ENCODE results near the gene LDB3.

LDB3 gene

DNA sequence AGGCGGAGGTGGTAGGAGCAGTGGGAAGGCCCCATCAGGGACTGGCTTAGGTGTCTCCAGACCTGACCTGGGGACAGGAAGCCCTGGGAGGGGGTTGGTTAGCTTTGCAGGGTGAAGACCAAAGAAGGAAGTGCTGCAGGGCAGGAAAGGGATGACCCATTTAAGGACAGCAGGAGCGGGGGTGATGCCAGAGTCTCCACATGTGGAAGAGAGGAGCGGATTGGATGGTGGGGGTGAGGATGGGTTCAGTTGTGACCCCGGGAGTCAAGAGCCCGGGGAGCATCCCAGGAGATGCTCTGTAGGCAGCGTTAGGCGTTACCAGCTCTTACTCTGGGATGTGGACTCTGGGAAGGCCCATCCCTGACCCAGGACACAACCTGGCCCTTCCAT is 3.1 kb upstream of the LDB3 start:
- no peak for DNase-seq (ENCODE audit: low read depth)

DNA sequence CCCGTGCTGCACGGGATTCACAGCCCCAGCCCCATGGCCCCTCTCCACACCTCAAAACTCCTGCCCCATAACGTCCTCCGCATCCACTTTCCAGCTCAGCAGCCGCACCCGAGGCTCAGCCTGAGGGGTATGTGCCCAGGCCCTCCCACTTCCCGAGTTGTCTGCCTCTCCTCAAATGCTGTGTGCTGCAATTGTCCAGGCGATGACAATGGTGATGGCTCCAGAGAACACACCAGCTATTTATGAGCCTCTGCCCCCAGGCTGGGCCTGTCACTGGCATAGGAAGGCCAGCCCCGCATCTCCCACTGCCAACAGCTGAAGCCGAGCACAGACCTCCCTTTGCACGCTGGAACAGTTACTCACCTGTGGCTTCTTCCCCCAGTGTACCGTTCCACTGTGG is 2.4 kb upstream of the LDB3 start:
- no peak for DNase-seq (ENCODE audit: low read depth)

DNA sequence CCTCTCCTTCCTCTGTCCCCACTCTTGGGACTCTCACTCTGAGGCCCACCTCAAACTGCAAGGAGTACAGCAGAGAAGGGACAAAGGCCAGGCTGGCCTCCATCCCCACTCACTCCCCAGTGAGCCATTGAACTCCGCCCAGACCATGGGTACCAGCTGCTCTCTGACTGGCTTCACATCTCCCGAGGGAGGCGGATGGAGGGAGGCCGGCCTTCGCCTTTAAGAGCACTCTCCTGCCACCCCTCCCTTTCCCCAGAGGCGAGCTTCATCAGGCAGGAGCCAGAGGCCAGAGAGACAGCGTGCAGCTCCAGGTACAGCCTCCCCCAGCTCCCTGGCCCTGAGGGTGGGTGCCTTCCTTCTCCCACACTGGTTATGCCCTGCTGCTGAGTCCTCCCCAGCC is 1.8 kb upstream of the LDB3 start:
- DNase-seq (ENCODE audit: low read depth): no peak

DNA sequence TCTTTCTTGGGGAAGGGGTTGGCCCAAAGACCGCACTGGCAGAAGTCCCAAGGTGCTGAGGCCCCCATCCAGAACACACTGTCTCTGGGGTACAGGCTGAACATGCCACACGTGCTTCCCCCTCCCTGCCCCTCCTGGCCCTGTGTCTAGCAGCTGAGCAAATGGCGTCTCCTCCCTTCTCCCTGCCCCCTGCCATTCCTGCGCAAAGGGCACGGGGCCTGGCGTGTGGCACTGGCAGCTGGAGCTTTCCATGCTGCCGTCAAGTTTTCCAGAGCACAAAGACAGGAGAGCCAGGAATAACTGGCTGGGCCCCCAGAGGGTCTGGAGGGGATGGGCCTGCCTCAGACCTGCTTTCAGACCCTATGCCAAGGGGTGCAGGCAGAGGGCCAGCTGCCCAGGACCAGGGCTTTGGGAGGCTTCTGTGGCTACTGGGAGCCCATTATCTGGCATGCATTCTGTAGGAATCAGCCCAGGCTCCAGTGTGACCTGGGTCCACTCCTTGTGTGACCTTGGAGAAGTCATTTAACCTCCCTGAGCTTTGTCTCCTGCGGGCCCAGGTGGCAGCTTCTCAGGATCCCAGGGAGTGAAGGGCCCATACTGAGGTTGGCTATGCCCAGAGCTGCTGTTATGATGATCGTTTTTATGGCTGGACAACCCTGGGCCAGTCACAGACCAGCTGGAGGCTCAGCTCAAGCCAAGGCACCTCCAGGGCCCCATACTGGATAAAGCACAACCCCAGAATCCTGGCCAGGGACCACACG is 710 bp upstream of the LDB3 start:
- no peak for DNase-seq (ENCODE audit: low read depth)

DNA sequence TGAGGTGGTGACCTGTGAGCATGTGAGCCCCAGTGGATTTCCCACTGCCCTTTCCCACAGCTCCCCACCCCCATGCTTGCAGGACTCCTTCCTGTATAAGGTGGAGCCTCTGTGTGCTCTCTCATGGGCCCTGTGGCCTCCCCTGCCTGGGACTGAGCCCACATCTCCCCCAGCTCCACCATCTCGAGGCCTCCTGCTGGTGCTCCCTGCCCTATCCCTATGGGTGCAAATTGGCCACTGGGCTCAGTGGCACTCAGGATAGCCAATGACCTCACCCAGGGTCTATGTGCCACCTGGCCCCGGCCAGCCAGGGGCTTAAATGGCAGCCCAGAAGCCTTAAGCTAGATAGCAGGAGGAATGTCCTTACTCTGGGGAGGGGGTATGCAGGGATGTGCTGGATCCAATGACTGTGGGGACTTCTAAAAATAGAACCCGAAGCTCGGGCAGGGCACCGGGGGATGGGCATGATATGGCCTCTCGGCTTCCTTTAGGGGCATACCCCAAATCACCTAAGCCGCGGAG is 2.0 kb downstream of the LDB3 start:
- DNase-seq (ENCODE audit: low read depth): no peak

DNA sequence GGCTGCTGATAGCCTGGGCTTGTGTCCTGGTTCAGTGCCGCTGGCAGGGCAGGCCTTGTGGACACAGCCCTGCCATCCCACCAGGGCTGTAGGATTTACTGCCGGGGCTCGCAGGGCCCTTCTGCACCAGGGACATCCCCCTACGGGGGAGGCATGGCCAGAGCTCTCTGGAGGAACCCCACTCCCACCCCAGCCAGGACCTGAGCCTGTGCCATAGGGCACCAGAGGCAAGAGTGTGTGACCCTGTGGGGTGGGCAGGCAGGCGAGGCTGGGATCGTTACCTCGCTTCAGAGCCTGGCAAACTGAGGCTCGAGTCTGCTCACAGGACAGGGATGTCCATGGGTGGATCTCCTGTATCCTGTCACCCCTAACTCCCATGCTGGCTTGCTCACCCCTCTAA is 2.6 kb downstream of the LDB3 start:
- DNase-seq (ENCODE audit: low read depth): no peak

DNA sequence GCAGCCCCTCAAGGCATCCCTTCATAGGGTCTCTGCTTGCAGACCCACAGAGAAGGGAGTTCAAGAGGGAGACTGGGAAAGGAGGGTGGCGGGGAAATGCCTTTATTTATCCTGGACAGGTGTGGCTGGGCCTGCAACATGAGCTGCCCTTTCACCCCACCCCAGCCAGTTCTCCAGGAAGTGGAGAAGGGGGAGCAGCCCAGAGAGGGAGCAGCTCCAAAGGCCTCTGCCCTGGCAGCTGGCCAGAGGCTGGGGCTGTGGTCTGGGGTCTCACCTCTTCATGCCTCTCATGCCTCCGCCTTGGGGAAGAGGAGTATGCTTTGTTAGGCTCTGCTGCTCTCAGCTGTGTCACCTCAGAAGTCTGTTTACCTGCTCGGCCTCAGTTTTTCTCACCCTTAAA is 3.1 kb downstream of the LDB3 start:
- no peak for DNase-seq (ENCODE audit: low read depth)

DNA sequence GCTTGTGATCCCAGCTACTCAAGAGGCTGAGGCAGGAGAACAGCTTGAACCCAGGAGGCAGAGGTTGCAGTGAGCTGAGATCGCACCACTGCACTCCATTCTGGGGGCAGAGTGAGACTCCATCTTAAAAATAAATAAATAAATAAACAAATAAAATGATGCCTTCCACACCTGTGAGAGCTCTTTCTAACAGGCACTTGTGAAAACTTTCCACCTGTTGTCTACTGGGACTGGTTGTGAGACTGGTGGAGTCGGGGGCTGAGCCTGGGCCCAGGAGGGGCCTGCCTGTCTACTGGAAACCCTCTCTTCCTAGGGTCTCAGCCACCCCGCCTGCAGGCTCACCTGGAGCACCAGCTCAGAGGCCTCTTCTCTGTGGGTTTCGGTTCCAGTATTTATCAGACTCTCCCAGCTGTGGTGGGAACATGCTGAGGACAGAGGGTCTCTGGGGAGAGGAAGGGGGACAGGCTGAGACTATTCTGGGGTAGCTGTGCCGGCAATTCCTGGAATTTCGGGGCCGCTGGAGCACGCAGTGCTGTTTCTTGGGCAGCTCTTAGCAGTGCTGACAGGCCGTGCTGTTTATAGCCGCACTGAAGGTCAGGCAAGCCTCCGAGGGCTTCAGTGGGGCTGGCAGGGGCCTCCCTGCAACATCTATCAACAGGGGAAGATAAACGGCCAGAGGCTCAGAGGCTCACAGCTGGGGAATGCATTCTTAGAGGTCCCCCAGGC is 3.8 kb downstream of the LDB3 start:
- DNase-seq (ENCODE audit: low read depth): no peak

DNA sequence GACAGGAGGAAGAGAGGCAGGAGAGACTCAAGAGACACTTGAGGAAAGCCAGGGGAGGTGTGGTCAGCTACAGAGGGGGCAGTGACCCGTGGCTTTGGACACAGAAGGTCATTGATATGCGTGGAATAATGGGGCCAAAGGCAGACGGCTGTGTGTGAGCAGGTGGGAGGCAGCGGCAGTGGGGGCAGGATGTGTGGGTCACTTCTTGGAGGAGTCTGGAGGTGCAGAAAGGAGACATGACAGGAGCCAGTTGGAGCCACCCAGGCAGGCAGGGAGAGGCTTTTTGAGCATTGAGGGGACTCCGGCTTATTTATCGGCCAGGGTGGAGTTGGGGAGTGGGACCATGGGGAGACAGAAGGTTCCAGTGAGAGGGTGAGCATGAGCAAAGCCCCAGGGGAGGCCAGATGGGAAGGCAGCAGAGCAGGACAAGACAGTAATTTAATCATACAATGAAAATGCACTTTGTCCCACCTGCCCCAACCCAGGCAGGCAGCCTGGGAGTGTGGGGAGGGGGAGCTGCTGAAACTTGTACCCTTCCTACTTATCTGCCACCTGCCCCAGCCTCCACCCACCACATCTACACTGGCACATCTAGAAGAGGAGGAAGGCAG is 5.0 kb downstream of the LDB3 start:
- no peak for DNase-seq (ENCODE audit: low read depth)

DNA sequence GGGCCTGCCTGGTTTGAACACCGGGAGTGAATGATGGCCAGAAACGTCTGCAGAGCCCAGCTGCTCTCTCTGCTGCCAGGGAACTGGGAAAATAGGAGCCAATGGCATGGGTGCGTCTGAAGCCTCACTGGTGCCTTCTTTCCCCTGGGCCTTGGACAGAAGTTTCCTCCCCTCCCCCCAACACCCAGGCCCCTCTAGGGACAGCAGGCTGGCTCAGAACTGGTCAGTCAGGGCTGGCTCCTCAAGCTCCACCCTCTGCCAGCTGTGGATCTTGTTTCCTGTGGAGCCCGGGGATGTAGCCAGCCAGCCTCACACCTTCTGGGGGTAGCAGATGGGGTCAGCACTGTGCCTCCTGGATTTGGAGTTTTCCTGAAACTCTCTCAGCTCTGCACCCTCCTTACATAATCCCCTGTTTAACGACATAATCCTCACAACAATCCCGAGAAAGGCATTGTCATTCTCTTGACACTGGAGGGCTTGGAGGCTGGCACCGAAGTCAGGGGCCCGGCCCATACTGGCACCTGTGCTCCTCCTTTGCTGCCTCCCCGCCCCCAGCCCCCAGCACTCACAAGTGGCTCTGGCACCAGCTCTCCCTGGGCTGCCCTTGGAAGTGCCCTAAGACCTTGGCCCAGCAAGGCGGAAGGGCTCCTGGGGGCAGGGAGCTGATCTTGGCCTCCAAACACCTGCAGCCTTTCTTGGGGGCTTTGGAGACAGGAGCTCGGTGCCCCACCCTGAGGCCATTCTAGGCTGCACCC is 5.7 kb downstream of the LDB3 start:
- DNase-seq (ENCODE audit: low read depth): no peak

DNA sequence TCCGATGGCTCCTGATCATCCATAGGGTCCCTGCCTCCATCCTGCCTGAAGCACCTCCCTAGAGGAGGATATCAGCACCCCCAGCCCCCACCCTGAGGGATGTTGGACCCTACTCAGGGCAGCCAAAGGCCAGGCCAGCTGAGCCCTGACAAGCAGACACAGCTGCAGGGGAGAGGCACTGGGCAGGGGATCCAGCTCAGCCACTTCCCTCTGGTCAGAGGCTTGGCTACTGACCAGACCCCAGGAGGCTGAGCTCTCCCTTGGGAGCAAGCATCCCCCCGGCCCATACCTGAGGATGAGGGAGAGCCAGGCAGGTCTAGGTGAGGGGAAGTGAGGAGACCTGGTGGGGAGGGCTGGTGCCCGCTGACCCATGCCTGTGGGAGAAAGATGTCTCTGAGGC is 6.6 kb downstream of the LDB3 start:
- no peak for DNase-seq (ENCODE audit: low read depth)

DNA sequence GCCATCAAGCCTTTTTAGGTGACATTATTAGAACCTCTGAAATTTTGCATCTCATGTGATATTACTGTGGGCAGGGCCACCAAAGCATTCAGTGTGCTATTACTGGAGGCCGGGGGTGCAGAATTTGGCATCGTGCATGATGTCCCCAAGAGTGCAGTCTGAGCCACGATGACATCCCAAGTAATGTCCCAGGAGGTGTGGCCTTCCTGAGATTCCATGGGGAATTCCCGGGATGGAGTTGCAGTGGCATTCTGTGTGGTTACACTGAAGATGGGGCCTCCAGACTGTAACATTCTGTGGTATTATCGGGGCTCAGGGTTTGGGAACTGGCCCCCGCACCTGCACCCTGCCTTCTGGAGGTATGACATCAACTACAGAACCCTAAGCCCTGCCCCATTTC is 9.1 kb downstream of the LDB3 start:
- no peak for DNase-seq (ENCODE audit: low read depth)

DNA sequence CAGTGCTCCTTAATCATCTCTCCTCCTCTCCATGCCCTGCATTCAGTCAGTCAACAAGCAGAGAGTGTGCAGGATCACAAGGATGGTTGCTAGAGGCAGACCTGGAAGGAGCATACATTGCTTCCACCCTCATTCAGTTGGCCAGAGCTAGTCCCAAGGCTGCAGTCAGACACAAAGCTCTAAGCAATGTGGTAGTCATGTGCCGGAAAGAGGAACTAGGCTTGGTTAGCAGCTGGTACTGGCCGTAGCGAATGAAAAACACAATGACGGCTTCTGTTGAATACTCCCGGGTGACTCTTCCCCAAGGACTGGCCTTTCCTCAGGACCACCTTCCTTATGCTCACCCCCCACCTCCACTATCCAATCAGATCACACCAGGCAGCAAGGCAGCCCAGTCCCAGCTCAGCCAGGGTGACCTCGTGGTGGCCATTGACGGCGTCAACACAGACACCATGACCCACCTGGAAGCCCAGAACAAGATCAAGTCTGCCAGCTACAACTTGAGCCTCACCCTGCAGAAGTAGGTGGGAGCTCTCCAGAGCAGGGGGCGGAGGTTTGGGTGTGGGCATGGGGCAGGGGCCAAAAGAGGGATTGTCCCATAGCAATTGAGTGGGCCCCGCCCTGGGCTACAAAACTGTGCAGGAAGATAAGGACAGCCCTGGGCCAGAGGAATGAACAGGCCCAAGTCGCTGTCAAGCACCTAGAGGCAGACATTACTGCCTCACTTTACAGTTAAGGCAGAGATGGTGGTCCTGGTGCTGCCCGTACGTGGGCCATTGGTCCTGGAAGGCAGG is 10.9 kb downstream of the LDB3 start:
- no peak for DNase-seq (ENCODE audit: low read depth)

DNA sequence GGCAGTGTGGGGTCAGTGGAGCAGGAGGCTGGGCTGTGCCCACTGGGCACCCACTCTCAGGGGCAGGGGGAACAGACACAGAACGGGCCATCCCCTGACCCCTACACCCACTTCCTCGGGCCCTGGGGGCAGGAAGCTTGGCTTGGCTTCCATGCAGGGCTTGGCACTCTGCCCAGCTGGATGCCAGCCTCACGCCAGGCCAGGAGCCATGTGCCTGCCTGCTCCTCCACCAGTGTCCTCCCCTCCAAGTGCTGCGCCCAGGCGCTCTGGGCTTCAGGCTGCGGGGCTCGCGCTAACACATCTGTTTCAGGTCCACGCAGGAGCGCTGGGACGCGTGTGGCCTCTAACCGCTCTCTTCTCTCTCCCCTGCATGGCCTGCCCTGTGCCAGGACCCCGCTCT is 12.7 kb downstream of the LDB3 start:
- DNase-seq (ENCODE audit: low read depth): no peak

DNA sequence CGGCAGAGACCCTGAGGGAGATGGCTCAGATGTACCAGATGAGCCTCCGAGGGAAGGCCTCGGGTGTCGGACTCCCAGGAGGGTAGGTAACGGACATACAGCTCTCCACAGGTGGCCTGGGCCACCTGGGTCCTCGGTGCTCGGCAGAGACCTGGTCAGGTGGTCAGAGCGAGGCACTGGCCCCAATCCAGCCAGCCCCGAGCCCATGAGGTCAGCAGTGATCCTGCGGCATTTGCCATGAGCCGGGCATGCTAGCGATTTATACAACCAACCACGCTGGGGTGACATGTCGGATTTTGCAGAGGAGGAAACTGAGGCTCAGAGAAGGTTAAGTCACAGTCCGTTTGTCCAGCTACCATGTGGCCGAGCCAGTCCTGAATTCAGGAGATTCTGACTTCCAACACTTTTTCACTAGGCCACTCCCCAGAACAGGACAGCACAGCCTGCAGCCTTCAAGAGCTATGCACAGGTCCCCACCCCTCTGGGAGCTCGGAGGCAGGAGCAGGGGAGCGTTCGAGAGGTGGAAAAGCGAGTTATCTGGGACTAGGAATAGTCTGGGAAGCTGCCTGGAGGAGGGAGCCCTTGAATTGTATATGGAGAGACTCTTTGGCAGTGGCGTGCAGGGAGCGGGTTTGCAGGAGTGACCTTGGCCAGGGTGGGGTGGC is 13.5 kb downstream of the LDB3 start:
- DNase-seq (ENCODE audit: low read depth): no peak

DNA sequence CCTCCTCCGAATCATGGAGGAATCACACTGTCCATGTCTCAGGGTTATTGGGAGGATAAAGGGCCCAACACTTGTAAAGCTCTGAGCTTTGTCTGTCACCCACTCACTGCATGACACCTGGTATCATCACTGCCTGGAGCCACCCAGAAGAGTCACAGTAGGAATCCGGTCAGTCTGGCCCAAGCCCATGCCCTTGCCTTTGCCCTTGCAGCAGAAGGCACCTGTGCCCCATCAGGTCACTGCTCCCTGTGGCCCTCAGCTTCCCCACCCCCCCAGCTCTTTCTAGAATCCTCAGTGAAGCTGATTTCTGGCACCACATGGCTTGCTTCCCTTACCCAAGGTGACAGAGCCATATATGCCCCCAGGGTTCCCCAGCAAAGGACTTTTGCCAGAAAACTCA is 14.4 kb downstream of the LDB3 start:
- no peak for DNase-seq (ENCODE audit: low read depth)

DNA sequence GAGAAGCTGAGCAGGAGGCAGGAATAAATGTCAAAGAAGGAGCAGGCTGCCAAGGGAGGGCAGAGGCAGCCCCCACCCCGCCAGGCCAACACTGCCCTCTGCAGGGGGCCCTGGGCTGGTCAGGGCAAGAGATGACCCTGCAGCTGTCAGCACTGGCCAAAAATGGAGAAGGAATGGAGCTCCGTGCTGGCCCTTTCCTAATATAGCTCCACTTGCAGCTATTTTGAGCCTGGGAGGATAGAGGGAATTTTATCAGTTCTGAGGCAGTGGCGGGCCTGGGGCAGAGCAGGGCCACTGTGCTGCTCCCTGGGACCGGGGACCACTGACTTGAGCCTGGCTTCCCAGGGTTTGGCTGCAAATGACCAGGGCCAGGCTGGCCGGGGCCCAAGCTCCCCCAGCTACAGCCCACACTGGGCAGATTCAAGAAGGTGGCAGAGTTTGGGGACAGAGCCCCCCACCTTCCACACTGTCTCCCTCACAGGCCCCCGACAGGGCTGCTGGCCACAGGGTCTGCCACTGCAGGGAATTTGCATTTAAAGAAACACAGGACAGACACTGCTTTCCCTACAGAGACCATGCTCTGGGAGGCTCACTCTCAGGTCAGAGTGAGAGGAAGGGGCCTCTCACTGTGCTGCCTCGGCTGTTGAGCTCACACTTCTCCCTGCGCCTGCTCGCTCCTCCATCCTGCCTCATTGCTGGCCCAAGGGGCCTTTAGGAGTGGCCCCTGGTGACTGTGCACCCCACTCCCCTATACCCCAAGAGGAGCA is 16.2 kb downstream of the LDB3 start:
- no peak for DNase-seq (ENCODE audit: low read depth)

DNA sequence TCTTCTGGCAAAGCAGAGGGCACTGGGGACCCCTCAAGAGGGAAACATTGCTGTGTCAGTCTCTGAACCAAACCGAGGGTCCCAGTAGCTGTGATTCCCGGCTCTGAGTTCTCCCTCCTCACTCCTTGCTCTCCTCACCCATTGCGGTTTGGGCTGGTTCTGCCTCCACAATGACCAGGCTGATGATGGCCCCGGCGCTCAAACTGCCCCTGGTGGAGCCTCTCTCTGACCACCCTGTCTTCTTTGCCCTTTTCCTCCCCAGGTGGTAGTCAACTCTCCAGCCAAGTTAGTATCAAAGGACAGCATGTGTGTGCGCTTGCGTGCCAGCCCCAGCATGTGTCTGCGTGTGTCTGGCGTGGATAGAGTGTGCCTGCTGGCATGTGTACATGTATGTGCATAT is 17.1 kb downstream of the LDB3 start:
- no peak for DNase-seq (ENCODE audit: low read depth)

DNA sequence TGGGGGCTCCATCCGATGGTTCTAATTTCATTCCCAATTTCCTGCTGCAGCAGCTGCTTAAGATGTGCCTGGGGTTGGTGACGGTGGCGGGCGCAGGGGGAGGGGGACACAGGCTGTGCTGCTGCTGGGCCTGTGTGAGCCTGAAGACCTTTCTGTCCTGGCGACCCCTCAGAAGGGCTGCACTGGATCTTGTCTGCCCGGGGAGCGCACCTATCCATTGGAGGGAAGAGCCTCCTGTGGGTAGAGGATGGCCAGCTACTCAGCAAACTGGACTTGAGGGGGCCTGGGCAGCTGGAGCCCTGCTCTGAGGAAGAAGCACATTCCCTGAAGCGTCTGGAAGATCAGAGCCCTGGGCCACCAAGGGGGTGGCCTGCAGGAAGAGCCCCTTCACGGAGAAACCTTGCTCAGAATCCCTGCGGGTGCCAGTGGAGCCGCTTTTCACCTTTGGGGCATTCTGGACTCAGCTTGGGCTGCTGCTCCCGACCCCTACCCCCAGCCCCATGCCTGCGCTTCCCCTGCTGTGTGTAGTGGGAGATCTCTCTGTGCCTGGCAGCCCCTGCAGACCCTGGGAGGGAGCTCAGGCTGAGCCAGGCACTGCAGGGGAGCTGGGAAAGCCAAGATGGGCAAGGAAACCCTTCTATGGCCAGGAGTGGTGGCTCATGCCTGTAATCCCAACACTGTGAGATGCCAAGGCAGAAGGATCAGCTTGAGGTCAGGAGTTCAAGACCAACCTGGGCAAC is 17.8 kb downstream of the LDB3 start:
- no peak for DNase-seq (ENCODE audit: low read depth)

DNA sequence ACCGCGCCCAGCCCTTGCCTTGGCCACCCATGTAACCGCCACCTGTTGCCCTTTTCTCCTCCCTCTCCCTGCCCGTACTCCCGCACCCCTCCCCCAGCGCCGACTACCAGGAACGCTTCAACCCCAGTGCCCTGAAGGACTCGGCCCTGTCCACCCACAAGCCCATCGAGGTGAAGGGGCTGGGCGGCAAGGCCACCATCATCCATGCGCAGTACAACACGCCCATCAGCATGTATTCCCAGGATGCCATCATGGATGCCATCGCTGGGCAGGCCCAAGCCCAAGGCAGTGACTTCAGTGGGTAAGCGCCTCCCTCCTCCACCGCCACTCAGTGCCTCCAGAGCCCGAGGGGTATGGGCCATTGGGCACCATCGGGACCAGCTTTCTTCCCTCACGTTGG is 18.7 kb downstream of the LDB3 start:
- no peak for DNase-seq (ENCODE audit: low read depth)
